HG03571 (cell line): ENCODE data around the gene SNX14.
"Not testable (repeated sequence)": the region's sequence is repeated elsewhere in the genome, so short reads cannot be mapped to it uniquely, and the experiment has no call there.

Experiments used
- ATAC-seq: cut with Tn5 transposase; IDR thresholded peaks from one replicate; pipeline ENCODE4 v1.9.1; 2021; ENCODE audit not compliant: unreplicated experiment

The SNX14 gene, protein sequence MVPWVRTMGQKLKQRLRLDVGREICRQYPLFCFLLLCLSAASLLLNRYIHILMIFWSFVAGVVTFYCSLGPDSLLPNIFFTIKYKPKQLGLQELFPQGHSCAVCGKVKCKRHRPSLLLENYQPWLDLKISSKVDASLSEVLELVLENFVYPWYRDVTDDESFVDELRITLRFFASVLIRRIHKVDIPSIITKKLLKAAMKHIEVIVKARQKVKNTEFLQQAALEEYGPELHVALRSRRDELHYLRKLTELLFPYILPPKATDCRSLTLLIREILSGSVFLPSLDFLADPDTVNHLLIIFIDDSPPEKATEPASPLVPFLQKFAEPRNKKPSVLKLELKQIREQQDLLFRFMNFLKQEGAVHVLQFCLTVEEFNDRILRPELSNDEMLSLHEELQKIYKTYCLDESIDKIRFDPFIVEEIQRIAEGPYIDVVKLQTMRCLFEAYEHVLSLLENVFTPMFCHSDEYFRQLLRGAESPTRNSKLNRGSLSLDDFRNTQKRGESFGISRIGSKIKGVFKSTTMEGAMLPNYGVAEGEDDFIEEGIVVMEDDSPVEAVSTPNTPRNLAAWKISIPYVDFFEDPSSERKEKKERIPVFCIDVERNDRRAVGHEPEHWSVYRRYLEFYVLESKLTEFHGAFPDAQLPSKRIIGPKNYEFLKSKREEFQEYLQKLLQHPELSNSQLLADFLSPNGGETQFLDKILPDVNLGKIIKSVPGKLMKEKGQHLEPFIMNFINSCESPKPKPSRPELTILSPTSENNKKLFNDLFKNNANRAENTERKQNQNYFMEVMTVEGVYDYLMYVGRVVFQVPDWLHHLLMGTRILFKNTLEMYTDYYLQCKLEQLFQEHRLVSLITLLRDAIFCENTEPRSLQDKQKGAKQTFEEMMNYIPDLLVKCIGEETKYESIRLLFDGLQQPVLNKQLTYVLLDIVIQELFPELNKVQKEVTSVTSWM

DNA sequence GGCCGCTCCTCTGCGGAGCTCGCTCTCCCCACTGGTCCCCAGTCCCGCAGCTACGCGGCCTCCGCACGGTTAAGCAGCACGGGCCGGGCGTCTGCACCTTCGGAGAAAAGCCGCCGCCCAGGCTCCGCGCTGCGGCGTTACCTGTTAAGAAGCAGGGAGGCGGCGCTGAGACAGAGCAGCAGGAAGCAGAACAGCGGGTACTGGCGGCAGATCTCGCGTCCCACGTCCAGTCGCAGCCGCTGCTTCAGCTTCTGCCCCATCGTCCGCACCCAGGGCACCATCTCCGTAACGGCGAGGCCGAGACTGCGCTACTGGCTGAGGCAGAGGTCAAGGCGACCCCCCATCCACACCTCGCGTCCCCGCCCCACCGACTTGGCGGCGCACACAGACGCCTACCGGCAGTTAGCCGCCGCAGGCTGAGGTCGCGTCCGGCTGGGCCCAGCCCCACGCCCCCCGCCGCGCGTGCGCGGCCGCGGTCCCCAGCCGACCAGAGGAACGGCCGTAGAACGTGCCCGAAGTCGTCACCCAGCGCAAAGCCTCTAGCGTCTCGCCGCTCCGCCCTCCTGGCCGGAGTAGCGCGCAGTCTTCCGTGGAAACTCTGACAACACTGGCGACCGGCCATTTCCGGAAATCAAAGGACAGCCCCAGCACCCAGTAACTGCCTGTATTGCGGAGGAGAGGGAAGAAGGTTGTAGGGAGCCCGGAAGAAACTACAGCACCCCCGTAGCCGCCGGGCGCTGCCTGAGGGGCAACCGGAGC is at the start of gene SNX14:
SNX14 (minus strand) TSS at position 421 of the 759 bp plus-strand sequence; CDS start at position 281, 140 bp downstream.
- ATAC-seq: peak; percentile 87

DNA sequence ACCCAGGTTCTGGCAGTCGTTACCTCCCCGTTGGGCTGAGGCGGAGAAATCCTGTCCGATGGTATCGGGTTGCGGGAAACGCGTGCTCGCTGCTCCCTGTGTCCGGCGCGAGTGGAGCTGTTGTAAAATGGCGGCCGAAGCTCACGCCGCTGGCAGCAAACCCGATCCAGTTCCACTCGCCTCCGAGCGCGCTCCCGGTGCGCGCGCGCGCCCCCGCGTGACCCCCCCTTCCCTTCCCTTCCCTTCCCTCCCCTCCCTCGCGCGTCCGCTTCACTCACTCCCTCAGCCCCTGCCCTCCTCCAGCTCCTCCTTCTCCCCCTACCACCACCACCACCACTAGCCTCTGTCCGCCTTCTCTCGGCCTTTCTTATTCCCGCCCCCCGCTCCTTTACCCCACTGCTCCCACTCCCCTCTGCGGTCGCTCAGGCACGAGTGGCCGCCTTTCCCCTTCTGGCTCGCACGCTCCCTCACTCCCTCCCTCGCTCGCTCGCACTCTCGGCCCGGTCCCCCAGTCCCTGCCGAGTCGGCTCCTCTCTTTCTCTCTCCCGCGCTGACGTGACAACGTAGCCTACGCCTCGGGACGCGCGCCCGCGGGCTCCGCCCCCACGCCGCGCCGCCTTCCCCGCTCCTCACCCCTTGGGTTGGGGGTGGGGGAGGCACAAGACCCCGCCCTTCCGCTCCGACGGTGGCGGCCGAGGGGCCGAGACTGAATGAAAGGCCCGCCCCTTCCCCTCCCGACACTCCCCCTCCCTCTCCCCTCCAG is 49.3 kb upstream of the SNX14 start, which contains the start of gene SYNCRIP:
SYNCRIP (minus strand) TSS at position 113 of the 763 bp plus-strand sequence. CDS start 1,447 bp downstream, outside the sequence.
- ATAC-seq: peak; percentile 73

DNA sequence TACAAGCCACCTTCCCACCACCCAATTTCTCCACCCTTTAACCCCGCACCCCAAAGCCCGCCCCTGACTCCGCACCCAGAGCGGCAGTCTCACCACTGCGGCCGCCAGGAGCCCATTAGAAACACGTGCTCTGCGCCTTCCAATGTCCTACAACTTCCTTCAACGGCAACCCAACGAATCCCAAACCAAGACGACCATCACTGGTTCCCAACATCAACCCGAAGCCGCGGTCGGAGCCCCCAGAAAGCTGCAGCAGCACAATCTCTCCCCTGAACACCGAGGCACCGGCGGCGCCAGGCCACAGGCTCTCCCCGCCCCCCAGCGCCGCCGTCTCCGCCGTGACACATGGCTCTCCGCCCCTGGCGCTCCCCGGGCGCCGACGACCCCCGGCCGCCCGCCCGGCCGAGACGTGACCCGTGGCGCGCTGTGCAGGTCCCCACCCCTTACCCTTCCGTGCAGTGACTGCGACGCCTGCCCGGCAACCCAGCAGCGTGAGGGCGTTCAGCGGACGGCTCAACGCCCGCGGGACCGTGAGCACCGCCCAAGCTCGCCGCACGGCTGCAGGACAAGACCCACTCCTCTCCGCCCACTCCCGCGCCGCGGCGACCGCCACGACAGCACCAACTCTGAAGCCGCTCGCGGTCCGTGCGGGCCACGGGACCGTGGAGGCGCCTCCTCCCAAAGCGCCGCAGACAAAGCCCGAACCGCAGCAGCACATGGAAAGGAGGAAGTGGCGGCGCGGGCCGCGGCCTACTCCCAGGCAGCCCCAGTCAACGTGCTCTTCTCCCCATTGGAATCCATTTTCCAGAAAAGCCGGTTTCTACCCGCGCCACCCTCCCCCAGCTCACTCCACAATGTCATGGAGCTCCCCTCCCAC is 48.5 kb upstream of the SNX14 start:
- no peak for ATAC-seq

DNA sequence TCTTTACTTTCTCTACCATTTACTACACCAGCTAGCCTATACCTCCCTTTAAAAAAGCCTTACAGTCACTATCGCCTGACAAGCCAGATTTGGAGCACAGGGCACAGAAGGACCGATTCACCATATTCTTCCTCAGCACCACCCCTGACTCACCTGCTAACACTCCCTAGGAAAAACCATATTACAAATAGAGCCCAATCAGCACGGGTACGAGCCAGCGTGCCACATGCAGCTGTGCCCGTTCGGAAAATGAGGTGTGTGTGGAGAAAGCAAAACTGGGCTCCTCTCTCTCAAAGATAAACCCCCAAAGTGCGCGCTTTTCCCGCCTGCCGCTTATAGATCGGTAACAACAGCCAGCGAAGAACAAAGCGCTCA is 47.9 kb upstream of the SNX14 start:
- ATAC-seq: no peak

DNA sequence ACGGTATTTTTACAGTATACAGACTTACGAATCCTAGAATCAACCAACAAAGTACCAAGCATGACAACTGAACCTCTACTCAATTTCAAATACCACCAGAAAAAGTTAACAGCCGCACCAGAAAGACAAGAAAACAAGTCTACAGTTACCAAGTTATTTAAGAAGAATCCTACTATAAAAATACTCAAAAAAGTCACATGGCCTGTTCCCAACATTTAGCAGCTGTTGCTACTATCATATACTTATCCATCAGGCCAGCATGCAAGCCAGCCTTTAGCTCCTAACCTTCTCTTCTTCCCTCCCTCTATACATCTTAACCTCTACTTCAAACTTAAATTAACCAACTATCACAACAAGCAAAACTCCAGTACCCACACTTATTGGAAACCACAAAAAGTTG is 47.2 kb upstream of the SNX14 start:
- no peak for ATAC-seq

DNA sequence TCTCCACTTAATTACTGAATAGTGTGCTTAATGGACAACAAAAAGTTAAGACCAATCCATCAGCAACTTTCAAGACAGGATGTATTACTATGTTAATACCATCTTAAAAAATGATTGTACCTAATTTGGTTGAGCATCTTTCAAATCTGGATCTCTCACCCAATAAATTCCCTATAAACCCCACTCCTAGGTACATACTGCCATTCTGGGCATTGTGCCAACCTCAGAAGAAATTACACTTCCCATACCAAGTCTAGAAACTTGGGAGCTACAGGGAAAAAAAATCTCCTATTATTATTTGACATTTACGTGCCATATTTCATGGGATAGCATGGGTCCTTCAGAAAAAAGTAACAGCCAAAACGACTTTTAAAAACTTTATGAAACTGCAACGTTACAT is 43.9 kb upstream of the SNX14 start:
- ATAC-seq: no peak

DNA sequence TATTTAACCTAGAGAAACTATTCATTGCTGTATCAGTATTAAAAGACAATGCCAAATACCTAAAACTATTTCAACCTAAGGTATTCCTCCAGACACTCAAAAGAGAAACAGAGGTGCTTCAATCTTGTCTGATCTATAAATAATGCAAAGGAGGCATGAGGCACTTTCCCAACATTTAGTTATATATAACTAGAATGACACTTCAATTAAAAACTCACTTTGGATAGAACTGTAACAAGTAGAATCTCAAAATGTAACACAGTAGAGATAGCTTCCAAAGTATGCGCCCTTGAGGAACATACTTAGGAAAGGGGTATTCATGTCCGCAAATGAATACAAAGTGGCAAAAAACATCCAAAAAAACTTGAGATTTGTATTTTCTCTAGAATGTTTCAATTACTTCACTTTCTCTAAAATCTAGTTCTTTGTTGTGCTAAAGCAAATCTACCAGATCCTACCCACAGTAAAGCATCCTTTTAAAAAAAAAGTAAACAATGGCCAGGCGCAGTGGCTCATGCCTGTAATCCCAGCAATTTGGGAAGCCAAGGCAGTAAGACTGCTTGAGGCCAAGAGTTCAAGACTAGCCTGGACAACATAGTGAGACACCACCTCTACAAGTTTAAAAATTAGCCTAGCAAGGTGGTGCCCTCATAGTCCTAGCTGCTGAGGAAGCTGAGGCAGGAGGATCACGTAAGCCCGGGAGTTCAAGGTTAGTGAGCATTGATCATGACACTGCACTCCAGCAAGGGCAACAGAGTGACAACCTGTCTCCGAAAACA is 38.7 kb upstream of the SNX14 start:
- no peak for ATAC-seq

DNA sequence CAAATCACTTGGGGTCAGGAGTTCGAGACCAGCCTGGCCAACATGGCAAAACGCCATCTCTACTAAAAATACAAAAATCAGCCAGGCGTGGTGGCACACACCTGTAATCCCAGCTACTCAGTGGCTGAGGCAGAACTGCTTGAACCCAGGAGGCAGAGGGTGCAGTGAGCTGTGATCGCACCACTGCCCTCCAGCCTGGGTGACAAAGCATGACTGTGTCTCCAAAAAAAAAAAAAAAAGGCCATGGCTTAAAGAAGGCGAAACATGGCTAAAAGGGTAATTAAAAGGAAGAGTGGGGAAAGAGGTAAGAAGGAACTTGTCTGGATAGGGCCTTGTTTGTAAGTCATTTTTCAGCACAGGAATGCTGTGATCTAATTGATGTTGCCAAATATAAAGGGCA is 37.5 kb upstream of the SNX14 start:
- not testable (repeated sequence) for ATAC-seq

DNA sequence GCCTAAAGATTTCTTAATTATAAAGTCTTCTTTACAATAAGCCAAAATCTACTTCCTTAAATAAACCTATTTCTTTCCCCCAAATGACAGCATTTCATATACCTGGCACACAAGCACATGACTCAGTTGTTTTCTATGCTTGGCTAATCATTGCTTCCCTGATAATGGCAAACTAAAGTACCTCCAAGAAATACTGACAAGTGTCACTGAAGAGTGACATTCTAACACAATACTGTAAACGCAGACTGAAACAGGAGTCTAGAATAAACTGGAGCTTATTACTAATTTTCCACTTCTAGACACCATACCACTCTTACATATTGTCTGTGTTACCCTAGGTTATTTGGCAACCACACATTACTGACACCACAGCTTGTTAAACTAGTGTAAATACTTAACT is 34.7 kb upstream of the SNX14 start:
- ATAC-seq: no peak

DNA sequence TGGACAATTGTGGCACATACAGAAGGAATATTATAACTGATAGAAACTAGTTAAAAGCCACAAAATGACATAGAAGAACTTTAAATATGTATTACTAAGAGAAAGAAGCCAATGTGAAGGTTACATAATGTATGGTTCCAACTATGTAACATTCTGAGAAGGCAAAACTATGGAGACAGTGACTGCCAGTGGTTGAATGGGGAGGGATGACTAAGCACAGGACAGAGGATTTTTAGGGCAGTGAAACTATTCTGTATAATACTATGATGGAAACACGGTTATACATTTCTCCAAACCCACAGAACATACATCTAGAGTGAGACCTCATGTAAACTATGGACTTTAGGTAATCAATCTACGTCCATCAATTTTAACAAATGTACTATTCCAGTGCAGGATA is 26.6 kb upstream of the SNX14 start:
- no peak for ATAC-seq

DNA sequence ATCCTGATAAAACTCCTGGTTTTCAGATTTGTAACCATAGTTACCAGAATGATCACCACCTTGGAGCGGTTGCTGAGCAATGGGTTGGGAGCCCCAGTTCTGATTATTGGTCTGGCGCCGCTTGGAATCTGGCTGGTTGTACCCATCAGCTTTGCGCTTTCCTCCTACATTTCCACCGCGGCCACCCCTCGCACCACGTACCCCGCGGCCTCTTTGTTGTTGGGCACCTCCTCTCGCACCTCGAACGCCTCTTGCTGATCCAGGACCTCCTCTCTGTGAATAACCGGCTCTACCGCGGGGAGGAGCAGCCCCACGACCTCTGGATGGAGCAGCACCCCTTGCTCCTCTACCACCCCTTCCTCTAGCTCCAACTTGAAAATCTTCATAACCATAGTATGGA is 21.1 kb upstream of the SNX14 start:
- ATAC-seq: no peak

DNA sequence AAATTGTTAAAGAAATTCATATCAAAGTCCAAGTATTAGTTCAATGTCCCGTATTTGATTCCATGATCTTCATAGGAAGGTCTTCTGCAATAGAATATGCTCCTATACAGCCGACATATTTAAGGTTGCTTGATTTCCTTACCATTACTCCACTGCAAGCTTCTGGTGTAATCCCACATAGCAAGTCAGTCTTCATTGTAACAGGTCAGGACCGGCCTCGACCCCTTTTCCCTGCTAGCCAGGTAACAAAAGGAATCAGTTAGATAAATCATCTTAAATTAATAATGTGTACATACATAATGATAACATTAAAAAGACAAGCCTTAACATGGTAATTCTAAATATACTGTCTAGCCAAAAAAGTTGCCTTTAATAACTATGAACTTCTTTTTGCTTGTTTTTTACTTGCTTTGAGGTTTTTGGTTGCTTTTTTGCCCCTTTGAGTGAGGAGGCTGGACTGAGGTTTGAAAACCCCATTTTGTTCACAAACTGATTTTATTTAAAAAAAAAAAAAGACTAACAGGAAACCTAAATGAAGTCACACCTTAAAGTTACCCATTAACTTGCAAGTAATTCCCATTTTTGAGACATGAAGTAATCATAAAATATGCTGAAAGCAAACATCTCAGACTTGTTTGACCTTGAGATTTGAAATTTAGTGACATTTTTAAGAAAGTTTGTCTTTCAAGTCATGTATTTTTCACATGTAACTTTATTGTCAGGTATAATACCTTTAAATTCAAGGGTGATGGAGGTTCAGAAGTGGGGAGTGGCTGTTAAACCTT is 19.2 kb upstream of the SNX14 start:
- no peak for ATAC-seq

DNA sequence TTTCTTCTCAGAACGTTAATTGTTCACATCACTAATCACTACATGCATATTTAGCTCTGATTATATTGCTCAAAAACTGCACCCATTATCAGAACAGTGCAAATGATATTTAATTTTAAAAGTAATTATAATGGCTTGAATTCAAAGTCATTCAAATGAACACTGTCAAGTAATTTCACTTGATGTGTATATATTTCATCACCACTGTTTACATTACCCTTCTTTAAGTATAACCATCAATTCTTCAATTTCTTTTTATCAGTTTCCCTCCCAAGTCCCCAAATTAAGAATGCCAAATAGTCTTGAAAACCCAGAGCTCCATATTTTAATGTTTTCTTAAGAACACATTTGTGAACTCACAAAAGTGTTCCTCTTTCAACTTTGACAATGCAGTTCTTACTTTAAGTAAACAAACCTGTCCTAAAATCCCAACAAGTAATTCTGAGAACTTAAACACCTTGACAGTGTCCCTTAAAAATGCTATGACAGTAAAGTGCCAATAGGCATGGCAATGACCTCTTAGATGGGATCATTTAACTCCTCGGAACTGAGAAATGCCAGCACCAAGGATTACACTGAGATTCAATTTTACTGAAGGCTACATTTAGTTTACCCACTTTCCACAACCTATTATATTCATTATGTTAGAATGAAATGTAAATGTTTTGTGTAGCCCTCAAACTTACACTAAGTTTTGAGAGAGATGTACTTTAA is 16.7 kb upstream of the SNX14 start:
- no peak for ATAC-seq

DNA sequence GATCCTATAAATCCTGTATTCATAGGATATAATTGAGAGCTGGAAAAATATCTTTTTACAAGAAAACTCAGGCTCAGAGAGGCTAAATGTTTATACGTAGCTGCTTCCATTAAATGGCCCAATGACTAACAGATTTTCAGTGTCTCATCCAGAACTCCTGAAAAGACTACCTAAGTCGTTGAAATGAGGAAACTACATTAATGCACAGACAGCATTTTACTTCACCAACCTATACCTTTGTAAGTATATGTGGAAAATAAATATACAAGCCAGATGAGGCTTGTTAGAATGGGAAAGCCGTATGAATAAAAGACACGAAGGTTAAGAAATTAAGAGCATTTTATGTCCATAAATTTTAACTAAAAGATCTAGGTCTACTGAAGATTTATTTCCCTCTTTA is 8.4 kb upstream of the SNX14 start:
- ATAC-seq: no peak

DNA sequence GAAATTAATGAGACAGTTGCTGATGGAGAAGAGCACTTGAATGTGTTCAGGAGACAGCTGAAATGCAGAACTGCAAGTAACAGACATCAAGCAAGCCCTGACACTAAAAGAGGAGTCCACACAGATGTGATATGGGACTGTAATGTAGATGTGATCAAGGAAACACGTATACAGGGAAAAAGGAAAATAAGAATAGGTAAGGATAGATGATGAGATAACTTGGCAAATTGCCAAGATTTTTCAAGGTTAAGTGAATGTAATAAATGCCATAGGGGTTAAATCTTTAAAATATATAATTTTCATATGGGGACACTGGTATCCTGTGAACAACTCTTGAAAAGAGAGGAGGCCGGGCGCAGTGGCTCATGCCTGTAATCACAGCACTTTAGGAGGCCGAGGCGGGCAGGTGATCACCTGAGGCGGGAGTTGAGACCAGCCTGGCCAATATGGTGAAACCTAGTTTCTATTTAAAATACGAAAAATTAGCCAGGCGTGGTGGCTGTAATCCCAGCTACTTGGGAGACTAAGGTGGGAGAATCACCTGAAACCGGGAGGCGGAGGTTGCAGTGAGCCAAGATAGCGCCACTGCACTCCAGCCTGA is 7.2 kb upstream of the SNX14 start:
- no peak for ATAC-seq

DNA sequence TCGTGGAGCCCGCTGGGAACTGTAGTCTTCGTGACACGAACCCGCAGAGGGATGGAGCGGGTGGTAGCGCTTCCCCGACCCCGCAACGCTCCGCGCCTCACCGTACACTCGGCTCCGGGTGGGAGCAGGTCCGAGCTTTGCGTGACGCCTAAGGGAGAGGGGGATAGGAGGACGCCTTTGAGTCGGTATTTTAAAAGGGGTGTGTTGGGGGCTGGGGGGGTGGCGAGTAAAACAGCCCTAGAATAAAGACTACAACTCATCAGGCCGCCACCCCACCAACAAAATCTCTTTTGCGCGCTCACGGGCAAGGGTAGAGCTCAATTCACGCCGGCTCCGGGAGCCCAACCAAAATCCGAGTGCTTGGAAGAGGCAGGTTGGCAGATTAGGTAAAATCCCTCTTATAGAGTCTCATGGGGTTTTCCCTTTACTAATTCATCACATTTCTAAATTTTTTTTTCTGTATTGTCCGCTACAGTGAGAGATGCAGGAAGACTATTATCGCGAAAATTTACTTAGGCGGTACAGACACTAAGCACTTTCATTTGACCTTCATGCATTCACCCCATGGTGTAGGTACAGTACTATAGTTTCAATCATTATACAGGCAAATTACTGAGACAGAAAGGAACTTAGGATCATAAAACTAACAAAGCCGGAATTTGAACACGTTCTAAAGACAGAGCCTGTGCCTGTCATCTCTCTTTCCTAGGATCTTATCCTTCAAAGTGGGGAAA is 706 bp upstream of the SNX14 start:
- peak; percentile 6 for ATAC-seq
